A673 (cell line): Measurements from ENCODE around the gene GXYLT2. TPM values are rescaled to one million over a fixed set of nuclear protein-coding genes. Genes with fewer than 3 reads are reported as not detected.

ENCODE experiments used
- BruUV-seq: library from RNA; stranded (reverse); fragments of 400-500 nt; replicated peaks from 2 replicates; lab custom pipeline; 2021; lab: Mats Ljungman, UMichigan
- CTCF ChIA-PET: fragments of 300-600 bp; sonication (Branson Sonifier 250); formaldehyde crosslinking; loops from one replicate; lab custom pipeline; 2022; ENCODE audit warnings: antibody characterized with exemption; lab: Charles Lee
- POLR2A ChIA-PET: fragments of 300-600 bp; sonication (Branson Sonifier 250); formaldehyde crosslinking; loops from one replicate; lab custom pipeline; 2022; ENCODE audit warnings: antibody characterized with exemption; ENCODE audit not compliant: low non-redundant PET; lab: Charles Lee
- DNase-seq: peaks from one replicate; pipeline ENCODE4 v3.0.0-alpha.2; 2015; ENCODE audit warnings: low spot score
- H3K27ac ChIP-seq: fragments of 200-600 bp; sonication (generic); 2 replicates; pipeline ENCODE4 v1.5.1; 2016; ENCODE audit warnings: mixed run types, low read depth, mild to moderate bottlenecking, mixed read lengths, antibody characterized with exemption, low read length; ENCODE audit not compliant: poor library complexity, severe bottlenecking
- H3K27me3 ChIP-seq: fragments of 200-600 bp; sonication (generic); replicated peaks from 2 replicates; pipeline ENCODE4 v1.6.1; 2017; ENCODE audit warnings: mixed run types, low read depth, mild to moderate bottlenecking, mixed read lengths, antibody characterized with exemption, low read length; ENCODE audit not compliant: insufficient read depth, poor library complexity
- H3K36me3 ChIP-seq: fragments of 200-600 bp; sonication (generic); 2 replicates; pipeline ENCODE4 v1.6.1; 2016; ENCODE audit warnings: mixed run types, mild to moderate bottlenecking, mixed read lengths, antibody characterized with exemption, low read length; ENCODE audit not compliant: insufficient read depth, poor library complexity, severe bottlenecking
- H3K4me1 ChIP-seq: fragments of 200-600 bp; sonication (generic); 2 replicates; pipeline ENCODE4 v1.6.1; 2017; ENCODE audit warnings: mixed run types, mild to moderate bottlenecking, mixed read lengths, antibody characterized with exemption, low read length; ENCODE audit not compliant: insufficient read depth, poor library complexity, severe bottlenecking
- H3K4me3 ChIP-seq: fragments of 200-600 bp; sonication (generic); 2 replicates; pipeline ENCODE4 v1.5.1; 2016; ENCODE audit warnings: low read depth, mixed run types, mild to moderate bottlenecking, mixed read lengths, low read length; ENCODE audit not compliant: poor library complexity, severe bottlenecking
- H3K9me3 ChIP-seq: fragments of 200-600 bp; sonication (generic); 2 replicates; pipeline ENCODE4 v1.6.1; 2016; ENCODE audit warnings: mixed run types, low read depth, mild to moderate bottlenecking, mixed read lengths, antibody characterized with exemption, low read length; ENCODE audit not compliant: poor library complexity, severe bottlenecking
- CTCF ChIP-seq: fragments of 300-800, 200-600 bp; sonication (generic); conservative IDR thresholded peaks from 2 replicates; pipeline ENCODE4 v1.5.1; 2017; ENCODE audit warnings: low read depth, mild to moderate bottlenecking, antibody characterized with exemption, low read length, moderate library complexity, mixed read lengths
- EZH2 ChIP-seq: fragments of 200-600 bp; sonication (generic); IDR thresholded peaks from 2 replicates; pipeline ENCODE4 v1.6.1; 2017; ENCODE audit warnings: borderline replicate concordance, low read depth, mild to moderate bottlenecking, mixed read lengths, antibody characterized with exemption, low read length; ENCODE audit not compliant: poor library complexity, severe bottlenecking
- intact Hi-C: fragments of 100-400 bp; cut with micrococcal nuclease; formaldehyde crosslinking; loops from one replicate; pipeline ENCODE4 v1.10.0; 2022; ENCODE audit not compliant: unreplicated experiment
- total RNA-seq: library from RNA; stranded (reverse); gene quantifications from 2 replicates; pipeline ENCODE4 v1.2.3, GENCODE V29; 2021

Gene GXYLT2
- total RNA-seq, 1 experiment from 2014 or later = 10.7 TPM

GRCh38 chr3:72930754-72931153, 42.9 kb downstream of the GXYLT2 start:
- DNase-seq = no peak
- intact Hi-C loops = no loop called here
- CTCF ChIA-PET = no interaction called here
- TF ChIP-seq CTCF = no peak
- no peak for TF ChIP-seq EZH2
- Histone ChIP-seq H3K9me3 (no peaks in the 10 kb centered on the region), H3K27me3 (no peaks in the 10 kb centered on the region), H3K4me1 (no peaks in the 10 kb centered on the region), H3K27ac (no peak overlapping the region), H3K36me3 (no peaks in the 10 kb centered on the region), H3K4me3 (no peak overlapping the region)
- BruUV-seq = no TSS peak
- POLR2A ChIA-PET = no interaction called here

- no peaks in the 10 kb centered on the region for H3K36me3 ChIP-seq
- ChIA-PET CTCF (no interaction called here), POLR2A (no interaction called here)
- no peaks in the 10 kb centered on the region for H3K27me3 ChIP-seq
- no peak overlapping the region for H3K27ac ChIP-seq
- intact Hi-C loops = no loop called here
- BruUV-seq = no TSS peak
- H3K4me1 ChIP-seq = no peaks in the 10 kb centered on the region
- H3K9me3 ChIP-seq = no peaks in the 10 kb centered on the region
- DNase-seq = no peak
- TF ChIP-seq EZH2 = no peak
- TF ChIP-seq CTCF = no peak
- H3K4me3 ChIP-seq = no peak overlapping the region
Measured at GRCh38 chr3:72932416-72932815, 44.6 kb downstream of the GXYLT2 start.

- H3K4me1 ChIP-seq = peaks cover 7% of the 10 kb centered on the region
- intact Hi-C loops = loop anchor here (2.0 to 5.0 kb wide), 2 partner anchors 118 to 149 kb away; no protein-coding TSS in a partner anchor
- TF ChIP-seq CTCF (peak; percentile 51), EZH2 (no peak)
- CTCF ChIA-PET = no interaction called here
- DNase-seq = peak; percentile 62
- no peaks in the 10 kb centered on the region for H3K9me3 ChIP-seq
- H3K27me3 ChIP-seq = no peaks in the 10 kb centered on the region
- H3K36me3 ChIP-seq = no peaks in the 10 kb centered on the region
- BruUV-seq = no TSS peak
- H3K27ac ChIP-seq = no peak overlapping the region
- no peak overlapping the region for H3K4me3 ChIP-seq
- POLR2A ChIA-PET = no interaction called here
Measured at GRCh38 chr3:72938471-72939265, 50.8 kb downstream of the GXYLT2 start.
